Pons (tissue), 1 donor: Measurements from ENCODE around the gene ARL15.

Experiments
- DNase-seq: peaks from one replicate; pipeline ENCODE4 v3.0.0-alpha.2; 2016; ENCODE audit warnings: low spot score

Gene ARL15

GRCh38 chr5:54313311-54314270 is 3.2 kb upstream of the ARL15 start:
- DNase-seq, result no peak

GRCh38 chr5:54312499-54312898 is 2.1 kb upstream of the ARL15 start:
- no peak for DNase-seq

GRCh38 chr5:54311176-54311677 is 854 bp upstream of the ARL15 start:
- DNase-seq, result peak; percentile 40

GRCh38 chr5:54309691-54310432 is 511 bp downstream of the ARL15 start:
- DNase-seq, result peak; percentile 29

- peak; percentile 52 for DNase-seq
These were observed 1.1 kb downstream of the ARL15 start for GRCh38 chr5:54309276-54309675.

GRCh38 chr5:54307583-54307982 is 2.8 kb downstream of the ARL15 start:
- peak; percentile 20 for DNase-seq

- DNase-seq, result no peak
These were observed 3.5 kb downstream of the ARL15 start for GRCh38 chr5:54306893-54307292.

GRCh38 chr5:54305737-54306136 is 4.6 kb downstream of the ARL15 start:
- no peak for DNase-seq

- no peak for DNase-seq
These were observed 6.3 kb downstream of the ARL15 start for GRCh38 chr5:54304040-54304439.

GRCh38 chr5:54302267-54302687 is 8.1 kb downstream of the ARL15 start:
- DNase-seq, result peak; percentile 45

- no peak for DNase-seq
These were observed 8.5 kb downstream of the ARL15 start for GRCh38 chr5:54301849-54302248.

GRCh38 chr5:54301220-54301619 is 9.2 kb downstream of the ARL15 start:
- no peak for DNase-seq

GRCh38 chr5:54298947-54299346 is 11.4 kb downstream of the ARL15 start:
- no peak for DNase-seq

GRCh38 chr5:54296386-54296785 is 14.0 kb downstream of the ARL15 start:
- no peak for DNase-seq

- DNase-seq, result peak; percentile 59
These were observed 14.6 kb downstream of the ARL15 start for GRCh38 chr5:54295651-54296276.

GRCh38 chr5:54294097-54294667 is 16.2 kb downstream of the ARL15 start:
- DNase-seq, result no peak

- DNase-seq, result no peak
These were observed 17.5 kb downstream of the ARL15 start for GRCh38 chr5:54292866-54293265.

- DNase-seq, result no peak
These were observed 18.9 kb downstream of the ARL15 start for GRCh38 chr5:54291498-54291897.

GRCh38 chr5:54289769-54290168 is 20.6 kb downstream of the ARL15 start:
- no peak for DNase-seq

- no peak for DNase-seq
These were observed 21.7 kb downstream of the ARL15 start for GRCh38 chr5:54288568-54289217.

GRCh38 chr5:54285686-54286085 is 24.7 kb downstream of the ARL15 start:
- no peak for DNase-seq
